Activated CD4-positive, alpha-beta T cell treated with anti-CD3 and anti-CD28 coated beads, Interleukin-2, amount 50 U/mL, for 4 hours (primary cell): ENCODE results near the gene EFR3B.
"Not testable (repeated sequence)": the region's sequence is repeated elsewhere in the genome, so short reads cannot be mapped to it uniquely, and the experiment has no call there.

ENCODE experiments used
- DNase-seq, 2 experiments: peaks; one replicate each; pipeline ENCODE4 v3.0.0-alpha.2; 2020

The EFR3B gene

GRCh38 chr2:25074826-25075225, 33.0 kb downstream of the EFR3B start:
- DNase-seq = no peak

GRCh38 chr2:25076749-25077148, 34.9 kb downstream of the EFR3B start:
- no peak for DNase-seq

- no peak for DNase-seq
Measured at GRCh38 chr2:25077789-25078169, 35.9 kb downstream of the EFR3B start.

DNA sequence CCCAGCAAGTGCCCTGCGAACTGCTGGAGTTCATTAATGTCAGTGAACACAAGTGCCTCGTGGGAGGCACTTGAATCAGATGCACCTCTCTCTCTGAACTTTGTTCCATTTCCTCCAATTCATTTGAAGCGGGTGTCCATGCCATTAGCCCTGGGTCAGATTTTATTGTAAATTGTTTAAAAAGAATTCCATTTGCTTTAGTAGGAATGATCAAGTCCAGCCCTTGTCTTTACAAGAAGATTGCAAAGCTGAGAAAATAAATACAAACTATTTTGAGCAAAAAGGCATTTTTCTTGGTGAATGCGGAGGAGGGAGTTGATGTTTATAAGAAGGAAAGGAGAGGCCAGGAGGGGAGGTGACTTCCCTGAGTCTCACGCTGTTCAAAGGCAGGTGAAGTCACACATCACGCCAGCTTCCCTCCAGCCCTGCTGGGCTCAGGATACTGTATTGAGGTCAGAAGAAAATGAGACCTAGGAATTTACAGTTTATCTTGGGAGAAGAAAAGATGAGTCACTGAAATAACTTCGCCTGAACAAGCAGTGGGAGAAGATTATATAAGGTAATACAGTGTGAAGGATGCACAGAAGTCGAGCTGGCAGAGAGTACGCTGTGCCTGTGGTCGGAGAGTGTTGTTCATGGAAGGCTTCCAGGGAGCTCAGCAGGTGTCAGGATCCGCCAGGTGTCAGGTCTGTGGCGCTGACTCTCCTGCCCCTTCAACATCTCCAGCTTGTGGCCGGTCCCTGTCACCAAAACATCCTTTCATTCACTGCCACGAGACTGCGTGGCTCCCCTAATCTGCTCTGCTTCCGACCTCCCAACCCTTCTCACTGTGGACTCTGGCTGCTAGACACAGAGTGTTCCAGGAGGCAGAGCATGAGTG, 36.5 kb downstream of the EFR3B start:
- DNase-seq = no peak

GRCh38 chr2:25079050-25079635, 37.3 kb downstream of the EFR3B start:
- DNase-seq = no peak

DNA sequence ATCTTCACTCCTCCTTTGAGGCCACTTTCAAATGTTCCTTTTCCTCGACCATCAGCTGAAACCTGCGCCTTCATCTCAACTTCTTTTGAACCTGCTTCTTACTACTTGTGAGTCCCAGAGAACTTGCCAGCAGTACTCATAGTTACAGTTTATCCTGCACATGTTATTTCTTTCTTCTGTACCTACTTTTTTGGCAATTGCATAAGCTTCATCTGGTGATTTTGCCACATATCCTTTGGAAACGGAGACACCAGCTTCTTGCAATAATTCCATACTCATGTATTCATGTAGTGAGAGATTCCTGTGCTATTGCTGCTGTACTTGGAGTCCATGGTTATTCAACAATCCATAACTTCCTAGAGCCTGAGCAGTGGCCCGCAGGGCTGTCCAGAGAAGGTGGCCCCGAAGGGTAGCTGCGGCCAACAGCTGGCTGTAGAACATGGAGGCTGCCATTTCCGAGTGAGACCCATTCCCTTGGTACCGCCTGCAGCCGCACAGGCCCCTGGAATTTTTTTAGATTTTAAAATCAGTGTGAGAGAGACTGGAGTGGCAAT, 39.4 kb downstream of the EFR3B start:
- no peak for DNase-seq

- no peak for DNase-seq
Measured at GRCh38 chr2:25082002-25082622, 40.2 kb downstream of the EFR3B start.

DNA sequence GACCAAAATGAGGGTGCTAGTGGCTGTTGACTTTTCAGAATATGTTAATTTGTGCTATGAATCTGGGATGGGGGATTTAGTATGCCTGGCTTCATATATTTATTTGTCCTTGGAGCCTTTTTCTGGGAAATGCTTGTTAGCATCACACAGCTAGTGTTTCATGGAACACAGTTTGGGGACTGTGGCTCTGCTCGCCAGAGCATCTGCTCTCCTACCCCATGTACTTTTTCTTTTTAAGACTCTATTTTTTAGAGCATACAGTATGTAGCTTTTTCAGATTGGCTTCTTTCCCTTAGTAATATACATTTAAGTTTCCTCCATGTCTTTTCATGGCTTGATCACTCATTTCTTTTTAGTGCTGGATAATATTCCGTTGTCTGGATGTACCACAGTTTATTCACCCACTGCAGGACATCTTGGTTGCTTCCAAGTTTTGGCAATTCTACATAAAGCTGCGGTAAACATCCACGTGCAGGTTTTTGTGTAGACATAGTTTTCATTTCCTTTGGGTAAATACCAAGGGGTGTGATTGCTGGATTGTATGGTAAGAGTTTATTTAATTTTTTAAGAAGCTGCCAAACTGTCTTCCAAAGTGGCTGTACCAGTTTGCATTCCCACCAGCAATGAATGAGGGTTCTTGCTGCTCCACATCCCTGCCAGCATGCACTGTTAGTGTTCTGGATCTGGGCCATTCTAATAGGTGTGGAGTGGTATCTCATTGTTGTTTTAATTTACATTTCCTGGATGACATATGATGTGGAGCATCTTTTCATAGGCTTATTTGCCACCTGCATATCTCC, 44.1 kb downstream of the EFR3B start:
- DNase-seq = no peak

DNA sequence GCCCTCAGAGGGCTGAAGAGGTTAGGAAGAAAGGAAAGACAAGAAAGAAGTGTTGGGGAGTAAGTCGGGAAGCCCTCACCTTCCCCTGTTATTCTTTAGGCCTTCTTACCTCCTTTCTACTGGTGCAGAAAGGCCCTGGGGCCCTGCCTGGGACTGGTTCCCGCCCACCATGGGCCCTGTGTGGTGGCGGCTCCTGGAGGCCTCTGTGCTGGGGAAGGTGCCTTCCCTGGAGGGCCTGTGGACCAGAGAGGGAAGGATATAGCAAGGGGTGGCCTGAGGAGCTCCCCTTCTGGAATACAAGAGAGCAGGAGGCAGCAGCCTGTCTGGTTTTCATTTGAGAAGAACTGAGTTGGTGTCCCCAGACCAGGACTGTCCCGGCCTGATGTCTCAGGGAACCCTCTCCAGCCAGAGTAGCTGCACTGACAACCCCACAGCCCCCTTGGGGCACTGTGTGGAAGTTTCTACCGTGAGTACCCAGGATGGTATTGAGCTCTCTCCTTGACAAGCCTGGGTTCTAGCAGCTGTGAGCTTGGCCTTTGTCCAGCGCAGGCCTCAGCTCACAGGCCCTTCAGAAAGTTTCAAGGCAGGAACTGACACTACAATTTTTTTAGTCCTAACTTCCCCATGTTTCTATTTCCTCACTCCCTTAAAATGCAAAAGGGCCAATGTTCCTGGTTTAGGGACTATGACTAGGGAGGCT, 47.1 kb downstream of the EFR3B start:
- no peak for DNase-seq

- no peak for DNase-seq
Measured at GRCh38 chr2:25089605-25090315, 47.9 kb downstream of the EFR3B start.

DNA sequence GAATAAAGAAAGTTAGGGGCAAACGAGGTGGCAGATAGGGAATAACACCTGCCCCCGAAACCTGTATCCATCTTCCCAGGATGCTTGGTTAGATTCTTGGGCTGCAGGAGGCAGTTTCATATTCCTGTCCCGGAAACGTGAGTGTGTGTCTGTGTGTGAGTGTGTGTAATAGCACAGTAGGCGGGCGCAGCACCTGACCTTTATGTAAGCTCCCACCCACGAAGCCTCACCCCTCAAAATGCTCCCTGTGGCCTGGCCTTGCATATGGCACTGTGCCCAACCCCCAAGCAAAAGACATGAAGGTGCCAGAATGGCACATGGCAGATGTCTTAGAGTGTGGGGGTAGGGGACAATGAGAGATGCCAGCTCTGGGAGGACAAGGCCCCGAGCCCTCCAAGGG, 48.9 kb downstream of the EFR3B start:
- DNase-seq = no peak

- DNase-seq = no peak
Measured at GRCh38 chr2:25091265-25091664, 49.4 kb downstream of the EFR3B start.

DNA sequence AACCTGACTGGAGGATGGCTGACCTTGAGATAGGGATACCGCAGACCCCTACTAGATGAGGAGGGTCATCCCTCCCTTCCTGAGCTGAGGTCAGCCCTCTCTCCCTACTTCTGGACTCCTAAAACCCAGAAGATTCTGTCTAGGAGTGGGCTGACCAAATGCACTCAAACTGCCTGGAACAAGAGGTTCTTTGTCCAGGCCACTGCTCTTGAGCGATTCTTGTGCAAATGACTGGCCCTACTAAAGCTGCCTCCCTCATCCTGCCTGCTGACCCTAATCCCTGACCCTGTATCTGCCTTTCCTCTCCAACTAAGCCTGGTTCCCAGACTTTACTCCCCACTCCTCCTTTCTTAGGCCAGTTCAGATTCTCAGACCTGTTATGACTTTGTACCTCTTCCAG, 56.2 kb downstream of the EFR3B start:
- DNase-seq = no peak

GRCh38 chr2:25098670-25099486, 57.0 kb downstream of the EFR3B start:
- DNase-seq = no peak

GRCh38 chr2:25102352-25102751, 60.5 kb downstream of the EFR3B start:
- DNase-seq = not testable (repeated sequence)

DNA sequence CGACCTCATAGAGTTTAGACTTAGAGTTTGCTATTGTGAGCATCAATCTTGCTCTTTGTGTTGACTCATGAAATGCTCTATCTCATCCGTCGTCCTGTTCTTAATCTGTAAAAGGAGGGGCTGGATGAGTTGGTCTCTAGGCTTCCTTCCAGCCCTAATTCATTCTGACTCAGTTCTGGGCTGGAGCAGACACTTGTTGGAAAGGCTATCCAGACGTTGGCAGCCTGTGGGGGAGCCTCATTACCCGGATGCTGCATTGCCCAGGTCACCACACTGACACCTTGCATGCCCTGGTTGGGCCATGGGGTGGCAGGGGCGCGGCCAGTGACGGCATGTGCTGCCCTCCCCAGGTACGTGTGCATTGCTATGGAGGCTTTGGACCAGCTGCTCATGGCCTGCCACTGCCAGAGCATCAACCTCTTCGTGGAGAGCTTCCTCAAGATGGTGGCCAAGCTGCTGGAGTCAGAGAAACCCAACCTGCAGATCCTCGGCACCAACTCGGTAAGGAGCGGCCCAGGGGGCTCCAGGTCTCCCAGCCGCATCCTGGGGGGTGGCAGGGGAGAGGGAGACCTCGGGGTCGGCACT, 61.5 kb downstream of the EFR3B start:
- no peak for DNase-seq

DNA sequence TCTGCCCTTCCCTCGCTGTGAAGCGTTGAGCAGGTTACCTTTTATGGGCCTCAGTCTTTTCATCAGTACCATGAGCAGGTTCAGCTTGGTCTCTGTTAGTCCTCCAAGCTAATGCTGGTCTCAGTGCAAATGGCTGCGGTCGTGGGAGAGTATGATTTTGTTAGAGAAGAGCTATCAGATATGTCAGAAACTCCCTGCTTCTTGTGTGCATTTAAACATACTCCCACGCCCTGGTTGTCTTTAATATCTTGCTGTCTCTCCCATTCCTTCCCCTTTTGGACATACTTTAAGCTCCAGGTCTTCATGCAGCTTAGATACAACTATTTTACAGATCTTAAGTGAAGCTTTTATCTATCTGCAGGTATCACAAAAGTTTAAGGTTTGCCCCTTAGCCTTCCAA, 62.9 kb downstream of the EFR3B start:
- no peak for DNase-seq

- no peak for DNase-seq
Measured at GRCh38 chr2:25105336-25106085, 63.6 kb downstream of the EFR3B start.

- DNase-seq = no peak
Measured at GRCh38 chr2:25109822-25110221, 67.9 kb downstream of the EFR3B start.

GRCh38 chr2:25112113-25112512, 70.2 kb downstream of the EFR3B start:
- DNase-seq = no peak
